ENCODE measurements around the gene SPINK1. TPM values are rescaled to one million over a fixed set of nuclear protein-coding genes. Genes with fewer than 3 reads are reported as not detected.

SPINK1 gene
- total and polyA plus RNA-seq, 2 of the 13 experiments (the other 11 are each of a cell fraction or from before 2014, with no cell fraction given) = 14.7 to 17.1 TPM

DNA sequence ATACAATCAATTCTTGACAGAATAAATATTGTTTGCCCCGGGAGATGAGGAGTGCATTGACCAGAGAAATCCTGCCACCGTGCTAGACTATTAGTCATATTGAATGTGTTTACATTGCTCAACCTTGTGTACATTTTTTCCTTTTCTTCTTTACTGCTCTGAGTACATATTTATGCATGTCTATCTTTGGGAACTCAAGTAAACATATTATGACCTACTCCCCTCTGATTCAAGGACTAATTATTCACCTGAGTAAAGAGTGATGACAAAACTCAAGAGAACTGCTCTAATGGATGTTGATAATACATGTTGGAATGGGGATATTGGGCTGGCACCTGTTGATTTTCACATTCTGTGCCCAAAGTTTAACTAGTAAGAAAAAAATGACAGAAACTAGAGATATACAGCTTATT lies 3.9 kb upstream of the SPINK1 start (continued):
- TF ChIP-seq, protein P1, sequence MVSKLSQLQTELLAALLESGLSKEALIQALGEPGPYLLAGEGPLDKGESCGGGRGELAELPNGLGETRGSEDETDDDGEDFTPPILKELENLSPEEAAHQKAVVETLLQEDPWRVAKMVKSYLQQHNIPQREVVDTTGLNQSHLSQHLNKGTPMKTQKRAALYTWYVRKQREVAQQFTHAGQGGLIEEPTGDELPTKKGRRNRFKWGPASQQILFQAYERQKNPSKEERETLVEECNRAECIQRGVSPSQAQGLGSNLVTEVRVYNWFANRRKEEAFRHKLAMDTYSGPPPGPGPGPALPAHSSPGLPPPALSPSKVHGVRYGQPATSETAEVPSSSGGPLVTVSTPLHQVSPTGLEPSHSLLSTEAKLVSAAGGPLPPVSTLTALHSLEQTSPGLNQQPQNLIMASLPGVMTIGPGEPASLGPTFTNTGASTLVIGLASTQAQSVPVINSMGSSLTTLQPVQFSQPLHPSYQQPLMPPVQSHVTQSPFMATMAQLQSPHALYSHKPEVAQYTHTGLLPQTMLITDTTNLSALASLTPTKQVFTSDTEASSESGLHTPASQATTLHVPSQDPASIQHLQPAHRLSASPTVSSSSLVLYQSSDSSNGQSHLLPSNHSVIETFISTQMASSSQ (IDR thresholded peaks at IDR 0.05; ENCODE audit: low read depth) = peak; percentile 99
- TF ChIP-seq, protein P1 (CRISPR knock-in tag; IDR thresholded peaks at IDR 0.05; ENCODE audit: borderline replicate concordance) = peak; percentile 99
- TF ChIP-seq ZNF761 (CRISPR knock-in tag; conservative IDR thresholded peaks at IDR 0.05) (no peak), JARID2 (CRISPR knock-in tag; IDR thresholded peaks at IDR 0.05; ENCODE audit: insufficient replicate concordance) (peak; percentile 70), KDM5A (IDR thresholded peaks at IDR 0.05; ENCODE audit: borderline replicate concordance, low read length) (no peak), ZNF883 (CRISPR knock-in tag; IDR thresholded peaks at IDR 0.05; ENCODE audit: not compliant biosample characterization) (no peak), HES4 (CRISPR knock-in tag; IDR thresholded peaks at IDR 0.05; ENCODE audit: borderline replicate concordance) (no peak), MTA3 (CRISPR knock-in tag; IDR thresholded peaks at IDR 0.05) (no peak), GATA4 (IDR thresholded peaks at IDR 0.05; ENCODE audit: borderline replicate concordance, low read depth) (peak; percentile 97), SAFB2 (CRISPR knock-in tag; IDR thresholded peaks at IDR 0.05; ENCODE audit: borderline replicate concordance, low read depth) (no peak), CAMTA2 (CRISPR knock-in tag; IDR thresholded peaks at IDR 0.05; ENCODE audit: borderline replicate concordance) (no peak), ZNF572 (CRISPR knock-in tag; IDR thresholded peaks at IDR 0.05) (no peak), FOXC1 (CRISPR knock-in tag; IDR thresholded peaks at IDR 0.05; ENCODE audit: borderline replicate concordance) (no peak), MED13 (CRISPR knock-in tag; IDR thresholded peaks at IDR 0.05) (no peak)
- TF ChIP-seq, protein P2, sequence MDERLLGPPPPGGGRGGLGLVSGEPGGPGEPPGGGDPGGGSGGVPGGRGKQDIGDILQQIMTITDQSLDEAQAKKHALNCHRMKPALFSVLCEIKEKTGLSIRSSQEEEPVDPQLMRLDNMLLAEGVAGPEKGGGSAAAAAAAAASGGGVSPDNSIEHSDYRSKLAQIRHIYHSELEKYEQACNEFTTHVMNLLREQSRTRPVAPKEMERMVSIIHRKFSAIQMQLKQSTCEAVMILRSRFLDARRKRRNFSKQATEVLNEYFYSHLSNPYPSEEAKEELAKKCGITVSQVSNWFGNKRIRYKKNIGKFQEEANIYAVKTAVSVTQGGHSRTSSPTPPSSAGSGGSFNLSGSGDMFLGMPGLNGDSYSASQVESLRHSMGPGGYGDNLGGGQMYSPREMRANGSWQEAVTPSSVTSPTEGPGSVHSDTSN (CRISPR knock-in tag; IDR thresholded peaks at IDR 0.05) = peak; percentile 71; the same call in 1 of the 2 replicates
- TF ChIP-seq, protein P3, sequence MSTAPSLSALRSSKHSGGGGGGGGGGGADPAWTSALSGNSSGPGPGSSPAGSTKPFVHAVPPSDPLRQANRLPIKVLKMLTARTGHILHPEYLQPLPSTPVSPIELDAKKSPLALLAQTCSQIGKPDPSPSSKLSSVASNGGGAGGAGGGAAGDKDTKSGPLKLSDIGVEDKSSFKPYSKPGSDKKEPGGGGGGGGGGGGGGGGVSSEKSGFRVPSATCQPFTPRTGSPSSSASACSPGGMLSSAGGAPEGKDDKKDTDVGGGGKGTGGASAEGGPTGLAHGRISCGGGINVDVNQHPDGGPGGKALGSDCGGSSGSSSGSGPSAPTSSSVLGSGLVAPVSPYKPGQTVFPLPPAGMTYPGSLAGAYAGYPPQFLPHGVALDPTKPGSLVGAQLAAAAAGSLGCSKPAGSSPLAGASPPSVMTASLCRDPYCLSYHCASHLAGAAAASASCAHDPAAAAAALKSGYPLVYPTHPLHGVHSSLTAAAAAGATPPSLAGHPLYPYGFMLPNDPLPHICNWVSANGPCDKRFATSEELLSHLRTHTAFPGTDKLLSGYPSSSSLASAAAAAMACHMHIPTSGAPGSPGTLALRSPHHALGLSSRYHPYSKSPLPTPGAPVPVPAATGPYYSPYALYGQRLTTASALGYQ (CRISPR knock-in tag; IDR thresholded peaks at IDR 0.05) = peak; percentile 100
- TF ChIP-seq, protein P4, sequence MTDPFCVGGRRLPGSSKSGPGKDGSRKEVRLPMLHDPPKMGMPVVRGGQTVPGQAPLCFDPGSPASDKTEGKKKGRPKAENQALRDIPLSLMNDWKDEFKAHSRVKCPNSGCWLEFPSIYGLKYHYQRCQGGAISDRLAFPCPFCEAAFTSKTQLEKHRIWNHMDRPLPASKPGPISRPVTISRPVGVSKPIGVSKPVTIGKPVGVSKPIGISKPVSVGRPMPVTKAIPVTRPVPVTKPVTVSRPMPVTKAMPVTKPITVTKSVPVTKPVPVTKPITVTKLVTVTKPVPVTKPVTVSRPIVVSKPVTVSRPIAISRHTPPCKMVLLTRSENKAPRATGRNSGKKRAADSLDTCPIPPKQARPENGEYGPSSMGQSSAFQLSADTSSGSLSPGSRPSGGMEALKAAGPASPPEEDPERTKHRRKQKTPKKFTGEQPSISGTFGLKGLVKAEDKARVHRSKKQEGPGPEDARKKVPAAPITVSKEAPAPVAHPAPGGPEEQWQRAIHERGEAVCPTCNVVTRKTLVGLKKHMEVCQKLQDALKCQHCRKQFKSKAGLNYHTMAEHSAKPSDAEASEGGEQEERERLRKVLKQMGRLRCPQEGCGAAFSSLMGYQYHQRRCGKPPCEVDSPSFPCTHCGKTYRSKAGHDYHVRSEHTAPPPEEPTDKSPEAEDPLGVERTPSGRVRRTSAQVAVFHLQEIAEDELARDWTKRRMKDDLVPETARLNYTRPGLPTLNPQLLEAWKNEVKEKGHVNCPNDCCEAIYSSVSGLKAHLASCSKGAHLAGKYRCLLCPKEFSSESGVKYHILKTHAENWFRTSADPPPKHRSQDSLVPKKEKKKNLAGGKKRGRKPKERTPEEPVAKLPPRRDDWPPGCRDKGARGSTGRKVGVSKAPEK (CRISPR knock-in tag; IDR thresholded peaks at IDR 0.05; ENCODE audit: borderline replicate concordance) = peak; percentile 97; the same call in 1 of the 2 replicates
- TF ChIP-seq, protein P5, sequence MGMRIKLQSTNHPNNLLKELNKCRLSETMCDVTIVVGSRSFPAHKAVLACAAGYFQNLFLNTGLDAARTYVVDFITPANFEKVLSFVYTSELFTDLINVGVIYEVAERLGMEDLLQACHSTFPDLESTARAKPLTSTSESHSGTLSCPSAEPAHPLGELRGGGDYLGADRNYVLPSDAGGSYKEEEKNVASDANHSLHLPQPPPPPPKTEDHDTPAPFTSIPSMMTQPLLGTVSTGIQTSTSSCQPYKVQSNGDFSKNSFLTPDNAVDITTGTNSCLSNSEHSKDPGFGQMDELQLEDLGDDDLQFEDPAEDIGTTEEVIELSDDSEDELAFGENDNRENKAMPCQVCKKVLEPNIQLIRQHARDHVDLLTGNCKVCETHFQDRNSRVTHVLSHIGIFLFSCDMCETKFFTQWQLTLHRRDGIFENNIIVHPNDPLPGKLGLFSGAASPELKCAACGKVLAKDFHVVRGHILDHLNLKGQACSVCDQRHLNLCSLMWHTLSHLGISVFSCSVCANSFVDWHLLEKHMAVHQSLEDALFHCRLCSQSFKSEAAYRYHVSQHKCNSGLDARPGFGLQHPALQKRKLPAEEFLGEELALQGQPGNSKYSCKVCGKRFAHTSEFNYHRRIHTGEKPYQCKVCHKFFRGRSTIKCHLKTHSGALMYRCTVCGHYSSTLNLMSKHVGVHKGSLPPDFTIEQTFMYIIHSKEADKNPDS (CRISPR knock-in tag; IDR thresholded peaks at IDR 0.05) = no peak

Measured in HepG2 (cell line).